ENCODE measurements around the gene BTBD3. TPM values are rescaled to one million over a fixed set of nuclear protein-coding genes. Genes with fewer than 3 reads are reported as not detected.

BTBD3 gene
- total RNA-seq, 1 donor from 2014 or later, result 28.3 TPM

DNA sequence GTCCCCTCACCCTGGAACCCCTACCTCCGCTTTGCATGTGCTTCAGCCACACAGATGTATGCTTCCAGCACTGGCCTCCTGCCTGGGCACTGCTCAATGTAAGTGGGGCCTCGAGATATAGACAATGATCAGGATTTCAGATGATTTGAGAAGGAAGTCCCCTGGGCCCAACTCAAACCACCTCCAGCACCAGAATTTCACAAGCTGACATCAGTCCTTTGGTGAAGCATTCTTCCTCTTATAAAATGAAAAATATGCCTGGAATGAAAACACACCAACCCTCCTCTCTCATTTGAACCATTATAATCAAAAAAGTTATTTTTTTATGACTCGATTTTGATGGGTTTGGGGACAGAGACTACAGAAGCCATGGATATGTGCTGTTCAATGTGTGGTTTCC, 48.5 kb downstream of the BTBD3 start:
- TF ChIP-seq, protein P1, sequence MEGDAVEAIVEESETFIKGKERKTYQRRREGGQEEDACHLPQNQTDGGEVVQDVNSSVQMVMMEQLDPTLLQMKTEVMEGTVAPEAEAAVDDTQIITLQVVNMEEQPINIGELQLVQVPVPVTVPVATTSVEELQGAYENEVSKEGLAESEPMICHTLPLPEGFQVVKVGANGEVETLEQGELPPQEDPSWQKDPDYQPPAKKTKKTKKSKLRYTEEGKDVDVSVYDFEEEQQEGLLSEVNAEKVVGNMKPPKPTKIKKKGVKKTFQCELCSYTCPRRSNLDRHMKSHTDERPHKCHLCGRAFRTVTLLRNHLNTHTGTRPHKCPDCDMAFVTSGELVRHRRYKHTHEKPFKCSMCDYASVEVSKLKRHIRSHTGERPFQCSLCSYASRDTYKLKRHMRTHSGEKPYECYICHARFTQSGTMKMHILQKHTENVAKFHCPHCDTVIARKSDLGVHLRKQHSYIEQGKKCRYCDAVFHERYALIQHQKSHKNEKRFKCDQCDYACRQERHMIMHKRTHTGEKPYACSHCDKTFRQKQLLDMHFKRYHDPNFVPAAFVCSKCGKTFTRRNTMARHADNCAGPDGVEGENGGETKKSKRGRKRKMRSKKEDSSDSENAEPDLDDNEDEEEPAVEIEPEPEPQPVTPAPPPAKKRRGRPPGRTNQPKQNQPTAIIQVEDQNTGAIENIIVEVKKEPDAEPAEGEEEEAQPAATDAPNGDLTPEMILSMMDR (IDR thresholded peaks at IDR 0.05; ENCODE audit: borderline replicate concordance), result no peak
- no peak overlapping the region for H3K27ac ChIP-seq (replicated peaks)
- H3K27me3 ChIP-seq (ENCODE audit: low read depth), result no peaks in the 10 kb centered on the region
- H3K36me3 ChIP-seq, result no peaks in the 10 kb centered on the region
- DNase-seq, result no peak
- no peaks in the 10 kb centered on the region for H3K9me3 ChIP-seq (replicated peaks)
- no peaks in the 10 kb centered on the region for H3K4me1 ChIP-seq
- intact Hi-C loops (cut with micrococcal nuclease), result no loop called here
- H3K4me3 ChIP-seq, result no peak overlapping the region

GRCh38 chr20:11970243-11970836, 52.6 kb downstream of the BTBD3 start:
- intact Hi-C loops (cut with micrococcal nuclease), result no loop called here

GRCh38 chr20:11972478-11972877, 54.8 kb downstream of the BTBD3 start:
- DNase-seq, result no peak
- intact Hi-C loops (cut with micrococcal nuclease), result no loop called here
- Histone ChIP-seq H3K4me3 (no peak overlapping the region), H3K36me3 (no peaks in the 10 kb centered on the region), H3K4me1 (no peaks in the 10 kb centered on the region), H3K27ac (replicated peaks) (no peak overlapping the region), H3K27me3 (ENCODE audit: low read depth) (no peaks in the 10 kb centered on the region), H3K9me3 (replicated peaks) (peaks cover 9% of the 10 kb centered on the region)
- TF ChIP-seq, protein P1 (IDR thresholded peaks at IDR 0.05; ENCODE audit: borderline replicate concordance), result no peak

More at GRCh38 chr20:11970243-11970836, 52.6 kb downstream of the BTBD3 start:
- TF ChIP-seq, protein P1 (IDR thresholded peaks at IDR 0.05; ENCODE audit: borderline replicate concordance), result no peak
- Histone ChIP-seq H3K27me3 (ENCODE audit: low read depth) (no peaks in the 10 kb centered on the region), H3K4me1 (no peaks in the 10 kb centered on the region), H3K36me3 (no peaks in the 10 kb centered on the region), H3K9me3 (replicated peaks) (no peaks in the 10 kb centered on the region), H3K4me3 (no peak overlapping the region), H3K27ac (replicated peaks) (no peak overlapping the region)
- no peak for DNase-seq
